NCI-H446 (cell line): ENCODE data around the gene CELA3B.
"Not testable (repeated sequence)": the region's sequence is repeated elsewhere in the genome, so short reads cannot be mapped to it uniquely, and the experiment has no call there.

Experiments used
- DNase-seq, 2 experiments: peaks; one replicate each; lab custom pipeline; 2025; lab: John Stamatoyannopoulos, UW

CELA3B gene, protein sequence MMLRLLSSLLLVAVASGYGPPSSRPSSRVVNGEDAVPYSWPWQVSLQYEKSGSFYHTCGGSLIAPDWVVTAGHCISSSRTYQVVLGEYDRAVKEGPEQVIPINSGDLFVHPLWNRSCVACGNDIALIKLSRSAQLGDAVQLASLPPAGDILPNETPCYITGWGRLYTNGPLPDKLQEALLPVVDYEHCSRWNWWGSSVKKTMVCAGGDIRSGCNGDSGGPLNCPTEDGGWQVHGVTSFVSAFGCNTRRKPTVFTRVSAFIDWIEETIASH

DNA sequence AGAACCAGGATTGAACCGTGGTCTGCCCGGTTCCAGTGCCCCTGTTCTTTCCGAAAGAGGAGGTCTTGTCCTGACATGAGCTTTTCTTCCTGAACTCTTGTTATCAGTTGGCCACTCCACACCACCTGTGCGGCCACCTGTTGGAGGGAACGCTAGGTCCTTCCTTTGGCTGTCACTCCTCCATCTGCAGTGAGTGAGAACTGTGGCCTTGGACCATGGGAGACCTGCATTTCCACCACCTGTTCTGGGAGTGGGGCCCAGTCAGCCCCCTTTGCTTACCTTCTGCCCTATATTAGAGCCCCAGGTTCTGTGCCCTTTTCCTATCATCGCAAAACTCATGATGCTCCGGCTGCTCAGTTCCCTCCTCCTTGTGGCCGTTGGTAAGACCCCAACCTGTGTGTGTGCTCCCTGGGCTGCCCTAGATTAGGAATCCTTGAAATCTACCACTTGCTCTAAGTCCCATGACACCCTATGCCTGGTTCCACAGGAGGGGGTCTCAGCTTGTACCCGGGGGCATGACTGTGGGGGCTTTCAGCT is at the start of gene CELA3B:
Gene CELA3B (plus strand): TSS at position 320 of the 537 bp plus-strand sequence. CDS start 18 bp downstream, at position 338.
- DNase-seq, result not testable (repeated sequence)

DNA sequence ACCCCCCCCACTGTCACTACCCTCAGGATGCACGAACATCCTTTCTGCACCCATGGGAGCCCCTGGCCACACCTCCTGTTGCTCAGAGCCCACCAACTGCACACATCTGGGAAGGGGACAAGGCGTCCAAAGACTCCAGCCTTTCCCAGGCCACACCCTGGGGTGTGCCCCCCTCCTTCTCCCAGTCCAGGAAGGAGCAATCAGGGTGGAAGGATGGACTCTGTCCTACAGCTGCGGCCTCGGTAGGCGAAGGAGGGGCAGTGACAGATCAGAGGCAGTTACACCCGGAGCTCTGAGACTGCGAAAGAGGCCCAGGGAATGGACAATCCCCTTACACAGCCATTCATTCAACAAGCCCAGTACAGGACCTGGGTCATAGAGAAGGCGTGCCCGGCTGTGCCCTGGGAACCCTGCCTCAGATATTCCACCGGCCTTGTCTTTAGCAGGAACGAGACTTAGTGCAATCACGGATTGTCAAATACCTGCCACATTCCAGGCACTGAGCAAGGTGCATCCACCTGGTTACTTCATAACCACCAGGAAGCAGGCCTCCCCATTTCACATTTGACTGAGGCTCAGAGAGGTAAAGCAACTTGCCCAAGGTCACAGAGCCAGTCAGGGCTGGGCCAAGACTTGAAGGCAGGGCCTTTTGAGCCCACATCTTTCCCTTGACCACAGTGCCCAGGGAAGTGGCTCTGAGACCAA is 49.1 kb upstream of the CELA3B start:
- DNase-seq, result no peak

DNA sequence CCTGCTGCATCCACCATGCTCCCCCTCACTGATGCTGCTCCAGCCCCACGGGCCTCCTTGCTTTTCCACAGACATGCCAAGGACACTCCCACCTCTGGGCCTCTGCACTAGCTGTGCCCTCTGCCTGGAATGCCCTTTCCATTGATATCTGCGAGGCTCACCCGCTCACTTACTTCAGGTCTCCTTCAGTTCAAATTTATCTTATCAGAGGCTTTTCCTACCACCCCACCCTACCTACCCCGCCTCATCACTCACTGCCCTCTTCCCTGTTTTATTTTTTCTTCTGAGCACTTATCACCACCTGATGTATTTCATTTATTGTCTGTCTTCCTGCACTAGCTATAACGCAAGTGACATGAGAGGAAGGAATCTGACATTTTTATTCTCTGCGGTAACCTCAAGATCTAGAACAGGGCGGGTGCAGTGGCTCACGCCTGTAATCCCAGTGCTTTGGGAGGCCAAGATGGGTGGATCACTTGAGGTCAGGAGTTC is 46.7 kb upstream of the CELA3B start:
- no peak for DNase-seq

DNA sequence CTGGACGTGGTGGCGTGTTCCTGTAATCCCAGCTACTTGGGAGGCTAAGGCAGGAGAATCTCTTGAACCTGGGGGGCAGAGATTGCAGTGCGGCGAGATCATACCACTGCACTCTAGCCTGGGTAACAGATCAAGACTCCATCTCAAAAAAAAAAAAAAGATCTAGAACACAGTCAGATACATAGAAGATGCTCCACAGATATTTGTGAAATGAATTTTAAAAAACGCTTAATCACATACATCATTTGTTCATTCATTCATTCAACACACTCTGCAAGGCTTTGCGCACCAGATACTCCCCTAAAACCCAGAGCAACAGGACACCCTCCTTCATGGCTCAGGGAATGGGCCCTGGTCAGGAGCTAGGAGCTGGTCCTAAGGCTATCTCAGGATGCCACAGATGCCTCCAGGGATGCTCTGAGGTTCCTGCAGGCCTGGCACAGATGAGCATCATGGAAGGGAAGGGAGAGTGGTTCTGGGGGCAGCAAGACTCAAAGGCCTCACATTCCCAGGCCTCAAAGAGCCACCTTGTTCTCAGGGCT is 46.1 kb upstream of the CELA3B start:
- DNase-seq, result no peak

DNA sequence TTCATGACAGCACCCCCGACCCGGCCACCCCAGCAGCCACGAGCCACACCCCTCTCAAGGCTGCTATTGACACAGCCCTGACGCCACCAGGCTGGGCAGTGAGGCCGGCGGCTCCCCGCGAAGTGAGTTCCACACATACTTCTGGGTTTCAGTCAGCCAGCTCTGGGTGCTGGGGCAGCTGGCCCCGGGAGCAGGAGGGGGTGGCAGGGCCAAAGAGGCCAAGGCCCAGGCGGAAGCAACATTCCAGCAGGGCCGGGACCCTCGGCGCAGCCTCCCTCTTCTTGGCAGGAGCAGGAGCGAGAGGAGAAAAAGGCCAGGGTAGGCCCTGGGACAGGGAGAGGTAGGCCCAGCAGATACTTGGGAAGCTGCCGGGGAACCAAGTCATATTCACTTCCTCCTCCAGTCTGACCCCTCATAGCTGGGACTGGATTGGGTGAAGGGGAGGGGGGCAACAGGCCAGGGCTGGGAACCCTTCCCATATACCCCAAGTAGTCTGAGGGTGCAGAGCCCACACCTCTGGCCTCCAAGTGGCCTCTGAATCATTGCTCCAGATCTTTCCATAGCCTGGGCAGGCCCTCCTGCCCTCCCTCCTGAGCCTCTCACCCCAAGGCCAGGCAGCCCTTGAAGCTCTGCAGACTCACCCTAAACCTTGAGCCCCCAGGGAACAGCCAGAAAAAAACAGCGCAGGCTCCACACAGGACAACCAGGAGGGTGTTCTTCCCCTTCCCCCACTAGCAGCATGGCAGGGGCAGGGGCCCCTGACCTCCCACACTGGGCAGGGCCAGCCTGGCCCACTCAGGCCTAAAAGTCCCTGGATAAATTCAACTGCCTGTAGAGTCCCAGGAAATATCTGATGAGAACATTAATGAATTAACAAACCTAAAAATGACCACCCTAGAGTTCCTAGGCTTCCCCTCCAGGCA is 45.4 kb upstream of the CELA3B start:
- no peak for DNase-seq

DNA sequence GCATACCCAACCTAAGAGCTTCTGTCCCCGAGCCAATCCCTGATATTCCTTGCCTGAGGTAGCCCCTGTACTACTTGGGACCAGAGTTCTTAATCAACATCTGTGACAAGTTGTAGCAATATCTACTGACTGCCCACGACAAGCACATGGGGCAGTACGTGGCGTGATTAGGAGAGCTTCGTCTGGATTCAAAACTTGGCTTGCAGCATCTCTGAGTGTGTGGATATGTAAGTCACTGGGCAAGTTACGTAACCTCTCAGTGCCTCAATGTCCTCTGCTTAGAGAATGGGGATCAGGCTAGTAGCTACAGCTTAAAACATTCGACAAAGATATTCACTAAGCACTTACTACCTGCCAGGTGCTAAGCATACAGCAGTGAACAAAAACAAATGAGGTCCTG is 44.7 kb upstream of the CELA3B start:
- no peak for DNase-seq

DNA sequence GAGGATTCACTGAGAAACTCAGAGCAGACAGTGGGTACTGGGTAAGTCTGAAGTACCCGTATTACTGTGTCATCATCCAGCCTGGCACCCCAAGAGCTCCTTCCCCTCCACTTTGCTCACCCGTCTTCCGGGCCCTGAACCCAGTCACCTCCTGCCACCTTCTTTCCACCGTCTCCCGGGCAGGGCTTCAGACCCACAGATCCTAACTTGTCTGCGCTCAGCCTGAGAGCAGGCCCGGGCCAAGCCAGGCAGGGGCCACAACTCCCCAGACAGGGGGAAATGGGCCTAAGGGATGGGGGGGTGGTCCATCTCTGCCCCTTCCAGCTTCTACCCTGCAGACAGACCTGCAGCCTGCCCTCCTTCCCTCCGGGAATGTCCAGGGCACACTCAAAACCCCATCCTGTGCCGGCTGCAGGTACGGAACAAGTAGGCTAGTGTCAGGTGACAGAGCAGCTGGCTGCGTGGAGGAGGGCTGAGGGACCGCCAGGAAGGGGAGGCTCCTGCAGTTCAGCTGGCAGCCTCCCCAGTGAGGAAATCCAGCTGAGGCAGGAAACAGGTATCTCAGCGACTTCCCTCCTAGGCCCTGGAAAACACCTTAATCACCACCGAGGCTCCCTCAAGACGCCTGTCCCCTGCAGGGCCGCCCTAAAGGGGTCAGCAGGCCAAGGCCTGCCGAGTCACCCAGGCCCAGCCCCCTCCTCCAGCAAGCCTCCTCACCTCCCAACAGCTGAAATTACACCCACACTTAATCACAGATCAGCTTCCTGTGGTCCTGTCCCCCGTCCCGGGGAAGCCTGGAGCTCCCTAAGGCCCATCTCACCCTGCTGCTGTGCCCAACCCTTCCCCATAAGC is 43.2 kb upstream of the CELA3B start:
- no peak for DNase-seq

DNA sequence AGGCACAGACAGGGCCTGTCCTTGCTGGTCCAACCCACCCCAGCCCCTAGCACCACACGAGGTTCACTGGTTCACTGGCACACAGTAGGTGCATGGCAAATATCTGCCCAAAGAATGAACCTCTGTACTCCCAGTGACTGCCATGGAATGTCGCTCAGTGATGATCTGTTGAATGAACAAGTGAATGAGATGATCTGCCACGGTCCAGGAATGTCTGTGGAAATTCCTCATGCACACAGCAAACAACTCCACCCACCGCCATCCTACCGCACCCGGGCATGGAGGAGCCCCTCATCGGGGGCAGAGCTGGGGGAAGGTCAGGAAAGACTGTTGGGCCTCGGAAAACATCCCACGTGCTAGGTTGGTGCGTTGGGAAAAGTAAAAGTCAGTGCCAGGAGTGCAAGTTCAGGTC is 41.4 kb upstream of the CELA3B start:
- DNase-seq, result no peak

DNA sequence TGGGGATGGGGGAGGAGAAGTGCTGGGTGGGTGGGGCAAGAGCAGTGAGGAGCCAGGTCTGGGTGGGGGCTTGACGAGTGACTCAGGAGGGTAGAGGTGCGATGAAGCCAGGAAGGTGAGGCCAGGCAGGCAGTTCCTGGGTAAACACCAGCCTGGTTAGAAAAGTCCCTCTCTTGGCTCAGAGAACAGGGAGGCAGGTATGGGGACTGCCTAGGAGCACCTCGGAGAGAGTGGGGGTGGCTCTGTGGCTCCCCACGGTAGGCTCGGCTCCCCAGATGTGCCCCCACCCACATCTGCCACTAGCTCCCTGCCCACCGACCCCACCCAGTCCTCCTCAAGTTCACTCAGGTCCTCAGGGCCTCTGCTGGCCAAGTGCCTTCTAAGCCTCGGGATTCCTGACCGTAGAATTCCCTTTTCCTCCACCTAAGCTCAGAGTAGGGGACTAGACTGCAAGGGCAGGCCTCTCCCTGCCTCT is 40.9 kb upstream of the CELA3B start:
- DNase-seq, result no peak

DNA sequence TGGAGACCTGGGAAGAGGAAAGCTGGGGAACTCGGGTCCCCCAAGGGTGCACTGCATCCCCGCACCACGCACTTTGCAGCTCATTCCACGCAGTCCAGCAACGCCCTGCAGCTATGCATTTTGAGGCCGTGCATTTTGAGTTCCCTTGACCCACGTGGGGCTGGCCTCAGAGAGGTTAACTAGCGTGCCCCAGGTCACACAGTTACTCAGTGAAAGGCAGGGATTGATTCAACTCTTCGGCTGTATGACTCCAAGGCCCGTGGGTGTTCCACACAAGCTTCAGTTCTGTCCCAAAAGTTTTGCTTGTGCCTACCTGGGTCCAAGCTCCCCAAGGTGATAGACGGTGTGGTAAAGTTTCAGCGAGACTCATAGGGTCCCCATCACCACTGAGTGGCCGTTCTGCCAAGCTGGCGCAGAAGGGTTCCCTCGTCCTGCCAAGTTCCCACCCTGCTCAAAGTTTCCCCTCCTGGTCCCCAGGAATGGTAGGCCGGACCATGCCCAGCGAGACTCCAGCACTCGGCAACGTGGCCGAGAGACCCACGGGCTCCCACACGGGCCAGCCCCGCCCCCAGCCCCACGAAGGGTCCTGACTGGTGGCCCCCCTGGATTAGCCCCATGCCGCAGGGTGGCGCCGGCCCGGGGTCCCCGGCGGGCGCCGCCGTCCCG is 40.3 kb upstream of the CELA3B start:
- no peak for DNase-seq

DNA sequence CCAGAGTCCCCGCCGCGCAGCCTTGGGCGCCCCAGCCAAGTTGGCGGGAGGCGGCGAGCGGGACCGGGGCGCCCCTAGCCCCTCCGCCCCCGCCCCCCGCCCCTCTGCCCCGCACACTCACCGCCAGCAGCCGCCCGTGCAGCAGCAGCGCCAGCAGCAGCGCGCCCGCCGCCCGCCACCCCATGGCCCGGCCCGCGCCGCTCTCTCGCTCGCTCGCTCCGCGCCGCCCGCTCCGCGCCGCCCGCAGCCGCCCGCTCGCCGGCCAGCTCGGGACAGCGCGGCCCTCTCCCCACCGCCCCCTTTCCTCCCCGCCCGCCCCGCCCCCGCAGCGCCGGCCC is 39.8 kb upstream of the CELA3B start, which contains the start of gene HSPG2:
Gene HSPG2 (minus strand): TSS at position 277 of the 338 bp plus-strand sequence. CDS start 93 bp downstream, at position 184.
- peak in 1 of 2 experiments; percentile 56 for DNase-seq

DNA sequence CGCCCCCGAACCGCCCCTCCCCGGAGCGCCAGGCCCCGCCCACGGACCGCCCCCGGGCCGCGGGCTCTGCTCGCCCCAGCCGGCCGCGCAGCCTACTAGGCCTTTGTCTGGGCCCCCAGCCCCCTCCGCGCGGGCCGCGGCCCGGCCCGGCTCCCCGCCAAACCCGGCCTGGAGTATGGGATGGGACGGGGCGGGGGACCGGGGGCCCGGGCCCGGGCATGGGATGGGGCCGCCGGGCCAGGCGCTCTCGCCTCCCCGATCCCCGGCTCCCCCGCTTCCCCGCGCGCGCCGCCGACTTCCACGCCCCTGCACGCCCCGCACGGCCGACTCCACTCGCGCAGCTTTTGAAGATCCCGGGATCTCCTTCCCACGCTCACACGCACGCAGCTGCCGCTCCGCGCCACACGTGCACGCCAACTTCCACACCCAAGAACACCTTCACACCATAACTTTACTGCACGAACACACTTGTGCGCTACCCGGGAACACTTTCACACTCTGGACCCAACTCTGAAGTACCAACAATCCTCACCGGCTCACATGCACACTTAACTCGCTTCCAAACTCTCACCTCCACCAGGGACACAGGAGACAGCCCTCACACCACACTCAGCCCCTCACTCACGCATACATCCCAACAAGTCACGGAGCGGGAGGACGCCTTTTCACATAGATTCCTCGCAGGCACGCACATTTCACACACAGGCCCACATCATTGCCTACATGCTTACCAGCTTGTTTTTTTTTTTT is 39.3 kb upstream of the CELA3B start:
- DNase-seq, result peak; percentile 56 to 88

DNA sequence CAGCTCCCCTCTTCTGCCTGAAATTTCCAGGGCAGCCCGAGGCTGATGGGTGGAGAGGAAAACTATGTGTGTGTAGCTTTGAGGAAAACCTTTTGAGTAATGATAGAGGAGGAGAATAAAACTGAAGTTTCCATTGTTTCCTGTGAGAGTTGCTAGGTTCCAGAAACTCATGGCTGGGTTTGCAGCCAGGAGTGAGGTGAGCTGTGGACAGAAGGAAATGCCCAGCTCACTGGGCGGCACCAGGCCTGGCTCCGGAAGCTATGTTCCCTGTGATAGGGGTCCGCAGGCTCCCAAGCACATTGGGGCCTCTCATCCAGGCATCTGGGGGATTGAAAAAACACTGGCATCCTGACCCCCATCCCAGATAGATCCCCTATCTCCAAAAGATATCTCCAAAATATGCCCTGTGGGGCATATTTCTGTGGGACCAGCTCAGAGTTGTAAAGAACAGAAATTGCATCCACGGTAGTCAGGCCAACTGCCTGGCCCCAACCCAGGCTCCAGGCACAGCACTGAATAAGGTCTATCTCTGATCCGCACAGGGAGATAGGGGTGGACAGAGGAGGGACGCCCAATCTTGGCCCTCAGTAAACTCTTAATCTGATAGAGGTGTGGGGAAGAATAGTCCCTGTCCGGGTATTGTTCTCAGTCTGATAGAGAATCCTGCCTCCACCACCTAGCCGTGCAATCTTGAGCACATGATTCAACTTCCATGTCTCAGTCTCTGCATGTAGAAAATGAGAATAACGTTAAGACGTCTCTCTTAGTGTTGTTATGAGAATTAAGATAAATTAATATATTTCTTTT is 37.9 kb upstream of the CELA3B start:
- no peak for DNase-seq

DNA sequence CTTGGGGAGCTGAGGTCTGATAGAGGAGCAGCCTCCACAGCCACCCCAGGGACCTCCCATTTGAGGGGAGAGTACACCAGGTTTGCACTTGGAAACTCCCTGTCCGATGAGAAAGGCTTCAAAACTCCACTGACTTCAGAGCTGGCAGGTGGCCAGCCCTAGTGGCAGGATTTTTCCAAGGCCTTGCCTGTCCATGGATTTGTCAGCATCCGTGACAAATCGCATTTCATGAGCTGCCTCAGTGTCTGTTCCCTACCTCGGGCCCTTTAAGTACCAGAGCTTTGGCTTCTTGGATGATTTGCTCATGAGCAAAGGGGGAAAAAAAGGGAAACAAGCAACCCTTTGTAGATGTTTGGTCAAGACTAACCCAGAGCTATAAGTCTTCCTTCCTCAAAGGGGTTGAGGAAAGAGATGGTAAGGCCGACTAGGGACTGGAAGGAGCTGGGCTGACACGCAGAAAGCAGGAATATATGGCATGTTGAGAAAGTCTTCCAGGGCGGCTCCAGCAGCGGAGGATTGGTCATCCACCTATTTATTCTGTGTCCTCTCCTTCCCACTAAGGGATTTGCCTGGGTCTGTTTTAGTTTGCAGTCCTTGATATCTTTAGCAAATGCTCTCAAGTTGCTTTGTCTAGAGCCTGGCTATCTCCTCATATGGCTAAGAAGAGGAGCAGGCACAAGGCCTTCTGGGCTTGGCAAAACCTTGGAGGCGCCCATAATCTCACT is 37.0 kb upstream of the CELA3B start:
- DNase-seq, result peak; percentile 62 to 72

DNA sequence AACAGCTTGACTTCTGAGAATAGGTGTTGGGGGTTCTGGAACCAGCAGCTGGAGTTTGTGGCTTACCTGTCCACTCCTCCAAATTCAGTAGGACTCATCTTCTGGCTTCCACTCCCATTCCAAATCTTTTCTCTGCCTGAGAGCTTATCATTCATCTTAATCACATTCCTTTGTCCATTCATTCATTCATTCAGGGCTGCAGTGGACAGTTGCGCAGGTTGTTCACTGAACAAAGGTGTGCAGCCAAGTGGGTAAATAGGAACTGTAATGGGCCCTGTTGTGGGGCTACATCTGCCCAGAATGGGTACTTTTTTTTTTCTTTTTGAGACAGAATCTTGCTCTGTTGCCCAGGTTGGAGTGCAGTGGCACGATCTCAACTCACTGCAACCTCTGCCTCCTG is 36.3 kb upstream of the CELA3B start:
- no peak for DNase-seq

DNA sequence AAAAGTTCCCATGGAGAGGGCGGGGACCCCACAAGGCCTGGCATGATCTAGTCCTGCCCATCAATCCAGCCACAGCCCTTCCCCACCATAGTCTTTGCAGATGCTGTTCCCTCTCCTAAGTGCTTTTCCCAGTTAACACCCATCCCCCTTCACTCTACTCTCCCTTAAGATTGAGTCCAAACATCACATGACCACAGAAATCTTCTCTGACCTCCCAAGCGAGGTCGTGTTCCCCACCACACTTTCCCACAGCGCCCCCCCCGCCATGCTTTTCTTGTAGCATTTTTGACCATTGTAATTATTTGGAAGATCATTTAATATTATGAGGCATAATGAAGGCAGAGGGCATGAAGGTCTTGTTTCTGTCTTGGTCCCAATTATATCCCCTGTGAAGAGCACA is 35.5 kb upstream of the CELA3B start:
- no peak for DNase-seq

DNA sequence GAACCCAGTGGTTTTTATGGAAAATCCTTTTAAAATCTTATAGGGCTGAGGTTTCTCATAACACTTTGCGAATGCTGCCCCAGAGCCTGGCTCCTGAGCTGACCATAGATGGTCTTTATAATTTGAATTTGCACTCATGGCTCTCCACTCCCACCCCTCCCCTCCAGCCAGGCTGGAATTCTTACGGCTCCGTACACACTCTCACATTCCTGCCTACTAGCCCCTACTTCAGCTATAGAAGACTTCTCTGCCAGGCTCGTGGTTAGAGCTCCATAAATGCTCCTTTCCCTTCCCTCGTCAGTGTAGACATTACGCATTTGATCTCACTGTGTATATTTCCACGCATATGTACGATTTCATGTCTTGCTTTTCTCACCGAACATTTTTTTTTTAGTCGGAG is 34.4 kb upstream of the CELA3B start:
- no peak for DNase-seq
